ENCODE results near the gene DCDC2B.
"Not testable (repeated sequence)": the region's sequence is repeated elsewhere in the genome, so short reads cannot be mapped to it uniquely, and the experiment has no call there.

The DCDC2B gene

DNA sequence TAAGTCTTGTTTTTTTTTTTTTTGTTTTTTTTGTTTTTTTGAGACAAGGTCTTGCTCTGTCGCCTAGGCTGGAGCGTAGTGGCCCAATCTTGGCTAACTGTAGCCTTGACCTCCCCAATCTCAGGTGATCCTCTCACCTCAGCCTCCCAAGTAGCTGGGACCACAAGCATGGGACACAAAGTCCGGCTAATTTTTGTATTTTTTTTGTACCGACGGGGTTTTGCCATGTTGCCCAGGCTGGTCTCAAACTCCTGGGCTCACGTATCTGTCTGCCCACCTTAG, 48.3 kb downstream of the DCDC2B start:
- DNase-seq (ENCODE audit: low read depth), result no peak
- TF ChIP-seq, protein P1, sequence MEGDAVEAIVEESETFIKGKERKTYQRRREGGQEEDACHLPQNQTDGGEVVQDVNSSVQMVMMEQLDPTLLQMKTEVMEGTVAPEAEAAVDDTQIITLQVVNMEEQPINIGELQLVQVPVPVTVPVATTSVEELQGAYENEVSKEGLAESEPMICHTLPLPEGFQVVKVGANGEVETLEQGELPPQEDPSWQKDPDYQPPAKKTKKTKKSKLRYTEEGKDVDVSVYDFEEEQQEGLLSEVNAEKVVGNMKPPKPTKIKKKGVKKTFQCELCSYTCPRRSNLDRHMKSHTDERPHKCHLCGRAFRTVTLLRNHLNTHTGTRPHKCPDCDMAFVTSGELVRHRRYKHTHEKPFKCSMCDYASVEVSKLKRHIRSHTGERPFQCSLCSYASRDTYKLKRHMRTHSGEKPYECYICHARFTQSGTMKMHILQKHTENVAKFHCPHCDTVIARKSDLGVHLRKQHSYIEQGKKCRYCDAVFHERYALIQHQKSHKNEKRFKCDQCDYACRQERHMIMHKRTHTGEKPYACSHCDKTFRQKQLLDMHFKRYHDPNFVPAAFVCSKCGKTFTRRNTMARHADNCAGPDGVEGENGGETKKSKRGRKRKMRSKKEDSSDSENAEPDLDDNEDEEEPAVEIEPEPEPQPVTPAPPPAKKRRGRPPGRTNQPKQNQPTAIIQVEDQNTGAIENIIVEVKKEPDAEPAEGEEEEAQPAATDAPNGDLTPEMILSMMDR (conservative IDR thresholded peaks at IDR 0.05; ENCODE audit: low read depth, low read length), result no peak
- no peak overlapping the region for H3K4me3 ChIP-seq (ENCODE audit: low read depth, low read length)

DNA sequence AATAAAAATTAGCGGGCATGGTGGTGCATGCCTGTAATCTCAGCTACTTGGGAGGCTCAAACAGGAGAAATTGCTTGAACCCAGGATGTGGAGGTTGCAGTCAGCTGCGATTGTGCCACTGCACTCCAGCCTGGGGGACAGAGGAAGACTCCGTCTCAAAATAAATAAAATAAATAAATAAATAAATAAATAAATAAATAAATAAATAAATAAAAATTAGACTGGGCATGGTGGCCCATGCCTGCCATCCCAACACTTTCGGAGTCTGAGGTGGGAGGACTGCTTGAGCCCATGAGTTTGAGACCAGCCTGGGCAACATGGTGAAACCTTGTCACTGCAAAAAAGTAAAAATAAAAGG, 54.3 kb downstream of the DCDC2B start:
- not testable (repeated sequence) for DNase-seq (ENCODE audit: low read depth); H3K4me3 ChIP-seq (ENCODE audit: low read depth, low read length)

GRCh38 chr1:32263744-32264143, 54.9 kb downstream of the DCDC2B start:
- no peak for DNase-seq (ENCODE audit: low read depth)
- TF ChIP-seq, protein P1 (conservative IDR thresholded peaks at IDR 0.05; ENCODE audit: low read depth, low read length), result no peak
- no peak overlapping the region for H3K4me3 ChIP-seq (ENCODE audit: low read depth, low read length)
